HFF-Myc (cell line): ENCODE results near the gene BTNL8.

Experiments used
- DNase-seq: peaks from one replicate; pipeline ENCODE4 v3.0.0-alpha.2; 2011; ENCODE audit warnings: low read depth; ENCODE audit errors: extremely low read depth
- H3K4me3 ChIP-seq: replicated peaks from 2 replicates; pipeline ENCODE4 v1.5.1; 2011; ENCODE audit warnings: low read depth, mild to moderate bottlenecking, control low read depth, low read length
- TF ChIP-seq, protein P1 (sequence below): IDR thresholded peaks from 2 replicates; pipeline ENCODE4 v1.5.1; 2012; ENCODE audit warnings: mild to moderate bottlenecking, low read depth, low read length, control low read depth; ENCODE audit errors: missing control alignments

Gene BTNL8

DNA sequence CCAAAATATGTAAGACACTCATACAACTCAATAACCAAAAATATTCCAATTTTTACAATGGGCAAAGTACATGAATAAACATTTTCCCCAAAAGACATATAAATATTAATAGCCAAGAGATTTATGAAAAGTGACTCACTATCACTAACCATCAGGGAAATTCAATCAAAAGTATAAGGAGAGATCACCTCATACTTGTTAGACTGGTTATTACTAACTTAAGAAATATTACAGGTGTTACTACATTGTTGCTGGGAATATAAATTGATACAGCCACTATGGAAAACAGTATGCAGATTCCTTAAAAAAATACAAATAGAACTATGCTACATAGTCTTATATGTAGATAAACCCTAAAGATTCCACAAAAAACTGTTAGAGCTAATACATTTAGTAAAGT lies 21.8 kb downstream of the BTNL8 start:
- TF ChIP-seq, protein P1, sequence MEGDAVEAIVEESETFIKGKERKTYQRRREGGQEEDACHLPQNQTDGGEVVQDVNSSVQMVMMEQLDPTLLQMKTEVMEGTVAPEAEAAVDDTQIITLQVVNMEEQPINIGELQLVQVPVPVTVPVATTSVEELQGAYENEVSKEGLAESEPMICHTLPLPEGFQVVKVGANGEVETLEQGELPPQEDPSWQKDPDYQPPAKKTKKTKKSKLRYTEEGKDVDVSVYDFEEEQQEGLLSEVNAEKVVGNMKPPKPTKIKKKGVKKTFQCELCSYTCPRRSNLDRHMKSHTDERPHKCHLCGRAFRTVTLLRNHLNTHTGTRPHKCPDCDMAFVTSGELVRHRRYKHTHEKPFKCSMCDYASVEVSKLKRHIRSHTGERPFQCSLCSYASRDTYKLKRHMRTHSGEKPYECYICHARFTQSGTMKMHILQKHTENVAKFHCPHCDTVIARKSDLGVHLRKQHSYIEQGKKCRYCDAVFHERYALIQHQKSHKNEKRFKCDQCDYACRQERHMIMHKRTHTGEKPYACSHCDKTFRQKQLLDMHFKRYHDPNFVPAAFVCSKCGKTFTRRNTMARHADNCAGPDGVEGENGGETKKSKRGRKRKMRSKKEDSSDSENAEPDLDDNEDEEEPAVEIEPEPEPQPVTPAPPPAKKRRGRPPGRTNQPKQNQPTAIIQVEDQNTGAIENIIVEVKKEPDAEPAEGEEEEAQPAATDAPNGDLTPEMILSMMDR, result no peak
- no peak overlapping the region for H3K4me3 ChIP-seq
- no peak for DNase-seq

DNA sequence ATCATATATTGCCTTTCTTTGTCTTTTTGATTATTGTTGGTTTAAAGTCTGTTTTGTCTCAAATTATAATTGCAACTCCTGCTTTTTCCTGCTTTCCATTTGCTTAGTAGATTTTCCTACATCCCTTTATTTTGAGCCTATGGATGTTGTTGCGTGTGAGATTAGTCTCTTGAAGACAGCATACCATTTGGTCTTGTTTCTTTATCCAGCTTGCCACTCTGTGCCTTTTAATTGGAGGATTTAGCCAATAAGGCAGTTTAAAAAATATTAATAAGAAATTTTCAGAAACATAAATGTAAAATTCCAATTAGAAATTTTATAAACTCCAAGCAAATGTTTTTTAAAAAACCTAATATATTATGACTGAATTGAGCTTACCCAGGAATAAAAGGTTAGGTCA lies 24.0 kb downstream of the BTNL8 start:
- TF ChIP-seq, protein P1, result no peak
- no peak for DNase-seq
- H3K4me3 ChIP-seq, result no peak overlapping the region

DNA sequence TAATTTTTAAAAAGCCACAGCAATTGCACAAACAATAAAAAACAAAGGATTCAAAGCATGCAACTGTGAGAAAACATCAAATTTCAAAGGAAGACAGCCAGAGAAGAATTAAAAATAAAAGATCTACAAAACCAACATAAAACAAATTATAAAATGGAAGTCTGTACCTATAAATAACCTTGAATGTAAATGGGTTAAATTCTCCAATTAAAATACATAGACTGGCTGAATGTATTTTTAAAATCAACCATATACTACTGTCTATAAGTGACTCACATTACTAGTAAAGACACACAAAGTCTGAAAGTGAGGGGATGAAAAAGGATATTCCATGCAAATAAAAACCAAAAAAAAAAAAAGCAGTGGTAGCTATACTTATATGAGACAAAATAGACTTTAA lies 33.7 kb downstream of the BTNL8 start:
- no peak overlapping the region for H3K4me3 ChIP-seq
- DNase-seq, result no peak
- TF ChIP-seq, protein P1, result no peak

DNA sequence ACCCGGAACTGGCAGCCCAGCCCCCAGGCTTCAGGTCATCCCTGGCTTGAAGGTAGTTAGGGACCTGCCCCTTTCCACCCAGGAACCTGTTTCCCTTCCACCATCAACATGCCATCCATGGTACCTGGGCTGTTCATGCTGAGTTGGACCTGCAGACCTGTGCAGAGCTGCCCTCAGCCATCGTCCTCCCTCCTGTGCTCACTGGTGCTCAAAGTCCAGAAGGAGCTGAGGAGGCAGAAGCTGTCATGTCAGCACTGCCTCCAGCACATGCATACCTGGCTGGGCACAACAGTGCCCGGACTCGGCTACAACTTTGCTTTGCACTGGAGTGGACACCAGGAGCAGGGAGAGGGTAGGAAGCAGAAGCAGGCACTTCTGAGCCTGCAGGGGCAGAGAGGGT lies 36.2 kb downstream of the BTNL8 start:
- DNase-seq, result no peak
- H3K4me3 ChIP-seq, result no peak overlapping the region
- TF ChIP-seq, protein P1, result no peak

DNA sequence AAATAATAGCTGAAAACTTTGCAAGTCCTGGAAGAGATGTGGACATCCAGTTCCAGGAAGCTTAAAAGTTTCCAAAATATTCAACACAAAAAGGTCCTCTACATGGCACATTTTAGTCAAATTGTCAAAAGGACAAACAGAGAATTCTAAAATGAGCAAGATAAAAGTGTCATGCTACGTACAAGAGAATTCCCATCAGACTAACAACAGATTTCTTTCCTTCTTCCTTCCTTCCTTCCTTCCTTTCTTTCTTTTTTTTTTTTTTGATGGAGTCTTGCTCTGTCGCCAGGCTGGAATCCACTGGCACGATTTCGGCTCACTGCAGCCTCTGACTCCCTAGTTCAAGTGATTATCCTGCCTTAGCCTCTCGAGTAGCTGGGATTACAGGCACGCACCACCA lies 39.3 kb downstream of the BTNL8 start:
- no peak overlapping the region for H3K4me3 ChIP-seq
- no peak for DNase-seq
- TF ChIP-seq, protein P1, result no peak

DNA sequence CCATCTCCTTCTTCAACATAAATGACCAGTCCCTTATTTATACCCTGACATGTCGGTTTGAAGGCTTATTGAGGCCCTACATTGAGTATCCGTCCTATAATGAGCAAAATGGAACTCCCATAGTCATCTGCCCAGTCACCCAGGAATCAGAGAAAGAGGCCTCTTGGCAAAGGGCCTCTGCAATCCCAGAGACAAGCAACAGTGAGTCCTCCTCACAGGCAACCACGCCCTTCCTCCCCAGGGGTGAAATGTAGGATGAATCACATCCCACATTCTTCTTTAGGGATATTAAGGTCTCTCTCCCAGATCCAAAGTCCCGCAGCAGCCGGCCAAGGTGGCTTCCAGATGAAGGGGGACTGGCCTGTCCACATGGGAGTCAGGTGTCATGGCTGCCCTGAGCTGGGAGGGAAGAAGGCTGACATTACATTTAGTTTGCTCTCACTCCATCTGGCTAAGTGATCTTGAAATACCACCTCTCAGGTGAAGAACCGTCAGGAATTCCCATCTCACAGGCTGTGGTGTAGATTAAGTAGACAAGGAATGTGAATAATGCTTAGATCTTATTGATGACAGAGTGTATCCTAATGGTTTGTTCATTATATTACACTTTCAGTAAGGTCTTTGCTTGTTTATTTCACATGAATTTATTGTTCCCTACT lies 51.5 kb downstream of the BTNL8 start:
- TF ChIP-seq, protein P1, result no peak
- no peak overlapping the region for H3K4me3 ChIP-seq
- DNase-seq, result no peak

DNA sequence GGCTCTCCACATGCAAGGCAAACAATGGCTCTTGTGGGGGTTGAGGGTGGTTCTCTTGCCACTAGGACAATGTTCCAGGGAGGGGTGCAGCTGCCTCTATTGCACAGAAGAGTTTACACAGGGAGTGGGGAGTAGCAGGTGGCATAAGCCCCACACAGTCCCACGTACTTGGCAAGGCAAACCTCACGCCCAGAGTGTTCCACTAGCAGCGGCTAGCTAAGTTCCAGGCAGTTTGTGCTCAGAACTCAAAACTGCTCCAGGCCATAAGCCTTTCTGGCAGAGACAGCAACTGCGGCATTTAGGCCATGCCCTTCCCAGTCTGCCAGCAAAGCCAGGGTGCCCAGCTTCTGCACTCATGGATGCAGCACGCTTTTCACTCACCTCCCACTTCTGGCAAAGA lies 60.7 kb downstream of the BTNL8 start:
- no peak for DNase-seq
- no peak overlapping the region for H3K4me3 ChIP-seq
- TF ChIP-seq, protein P1, result no peak
